CMK (cell line): ENCODE data around the gene SPINDOC.
"Not testable (repeated sequence)": the region's sequence is repeated elsewhere in the genome, so short reads cannot be mapped to it uniquely, and the experiment has no call there.

ENCODE experiments used
- DNase-seq: peaks from one replicate; pipeline ENCODE4 v3.0.0-alpha.2; 2010; ENCODE audit warnings: low read depth

SPINDOC gene

GRCh38 chr11:63791495-63792167 is 21.6 kb upstream of the SPINDOC start:
- no peak for DNase-seq

GRCh38 chr11:63793161-63793560 is 20.1 kb upstream of the SPINDOC start:
- no peak for DNase-seq

DNA sequence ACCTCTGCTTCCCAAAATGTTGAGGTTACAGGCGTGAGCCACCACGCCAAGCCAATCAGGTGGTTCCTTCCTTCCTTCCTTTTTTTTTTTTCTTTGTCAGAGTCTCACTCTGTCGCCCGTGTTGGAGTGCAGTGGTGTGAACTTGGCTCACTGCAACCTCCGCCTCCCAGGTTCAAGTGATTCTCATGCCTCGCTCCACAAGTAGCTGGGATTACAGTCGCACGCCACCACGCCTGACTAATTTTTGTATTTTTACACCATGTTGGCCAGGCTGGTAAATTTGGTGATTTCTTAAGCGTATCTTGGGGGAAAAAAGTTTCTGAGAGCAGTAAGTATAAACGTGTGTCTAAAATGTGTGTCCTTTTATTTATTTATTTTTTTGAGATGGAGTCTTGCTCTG is 18.2 kb upstream of the SPINDOC start:
- DNase-seq = no peak

- no peak for DNase-seq
These were observed 12.3 kb upstream of the SPINDOC start for GRCh38 chr11:63800921-63801320.

DNA sequence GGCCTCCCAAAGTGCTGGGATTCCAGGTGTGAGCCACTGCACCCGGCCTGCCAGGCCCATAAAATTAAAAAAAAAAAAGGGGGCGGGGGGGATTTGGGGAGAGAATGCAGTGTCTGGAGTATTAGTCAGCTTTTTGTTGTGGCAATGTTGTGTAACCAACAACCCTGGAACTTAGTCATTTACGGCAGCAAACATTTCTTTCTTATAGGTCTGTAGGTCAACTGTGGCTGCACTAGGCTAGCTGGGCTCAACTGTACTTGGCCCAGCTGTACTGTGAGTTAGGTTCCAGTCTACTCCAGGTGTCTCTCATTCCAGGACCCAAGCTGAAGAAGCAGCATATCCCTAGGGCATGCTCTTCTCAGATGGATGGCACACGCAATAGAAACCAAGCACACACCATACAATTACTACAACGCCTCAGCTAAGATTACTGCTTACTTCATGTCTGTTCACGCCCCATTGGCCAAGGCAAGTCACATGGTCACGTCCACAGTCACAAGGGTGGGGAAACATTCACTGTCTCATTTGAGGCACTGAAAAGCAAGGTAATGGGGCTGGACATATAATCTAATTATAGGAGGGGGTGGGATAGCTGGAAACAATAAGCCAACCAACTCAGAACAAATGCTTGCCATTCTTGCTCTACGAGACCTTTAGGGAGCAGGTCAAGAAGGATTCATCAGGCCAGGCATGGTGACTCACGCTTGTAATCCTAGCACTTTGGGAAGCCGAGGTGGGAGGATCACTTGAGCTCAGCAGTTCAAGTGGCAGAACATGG is 10.4 kb upstream of the SPINDOC start:
- no peak for DNase-seq

DNA sequence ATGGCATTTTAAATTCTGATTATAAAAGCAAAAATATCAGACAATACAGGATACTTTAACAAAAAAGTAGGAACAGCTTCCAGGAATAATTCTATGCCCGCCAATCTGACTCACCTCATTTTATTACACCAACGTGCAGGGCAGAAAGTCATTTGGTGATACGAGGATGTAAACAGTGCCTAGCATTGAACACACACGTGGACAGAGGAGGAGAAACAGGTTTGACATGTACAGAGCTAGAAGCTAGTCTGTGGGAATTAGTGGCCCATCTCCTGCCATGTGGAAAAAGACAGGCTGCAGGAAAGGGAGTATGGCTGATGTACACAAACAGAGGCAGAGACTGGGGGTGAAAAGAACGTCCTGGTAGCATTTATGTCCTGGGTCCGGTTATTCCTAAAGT is 9.0 kb upstream of the SPINDOC start:
- DNase-seq = no peak

GRCh38 chr11:63805844-63806415 is 7.3 kb upstream of the SPINDOC start:
- no peak for DNase-seq

GRCh38 chr11:63810383-63810782 is 2.9 kb upstream of the SPINDOC start:
- not testable (repeated sequence) for DNase-seq

DNA sequence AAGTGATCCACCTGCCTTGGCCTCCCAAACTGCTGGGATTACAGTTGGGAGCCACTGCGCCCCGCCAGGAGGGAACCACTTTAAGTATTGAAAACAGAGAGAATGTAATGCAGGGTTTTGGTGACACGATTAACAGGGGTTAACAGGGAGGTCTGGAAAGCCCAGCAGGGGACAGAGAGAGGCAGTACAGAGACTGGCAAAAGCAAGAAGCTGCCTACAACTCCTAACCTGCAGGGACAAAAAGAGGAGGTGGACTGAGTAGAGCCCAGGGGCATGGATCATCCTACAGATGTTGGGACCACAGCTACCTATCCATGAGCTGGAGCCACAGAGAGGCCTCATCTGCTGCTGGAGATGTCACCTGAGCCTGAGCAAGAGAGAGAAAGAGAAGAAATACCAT is 1.7 kb upstream of the SPINDOC start:
- no peak for DNase-seq

DNA sequence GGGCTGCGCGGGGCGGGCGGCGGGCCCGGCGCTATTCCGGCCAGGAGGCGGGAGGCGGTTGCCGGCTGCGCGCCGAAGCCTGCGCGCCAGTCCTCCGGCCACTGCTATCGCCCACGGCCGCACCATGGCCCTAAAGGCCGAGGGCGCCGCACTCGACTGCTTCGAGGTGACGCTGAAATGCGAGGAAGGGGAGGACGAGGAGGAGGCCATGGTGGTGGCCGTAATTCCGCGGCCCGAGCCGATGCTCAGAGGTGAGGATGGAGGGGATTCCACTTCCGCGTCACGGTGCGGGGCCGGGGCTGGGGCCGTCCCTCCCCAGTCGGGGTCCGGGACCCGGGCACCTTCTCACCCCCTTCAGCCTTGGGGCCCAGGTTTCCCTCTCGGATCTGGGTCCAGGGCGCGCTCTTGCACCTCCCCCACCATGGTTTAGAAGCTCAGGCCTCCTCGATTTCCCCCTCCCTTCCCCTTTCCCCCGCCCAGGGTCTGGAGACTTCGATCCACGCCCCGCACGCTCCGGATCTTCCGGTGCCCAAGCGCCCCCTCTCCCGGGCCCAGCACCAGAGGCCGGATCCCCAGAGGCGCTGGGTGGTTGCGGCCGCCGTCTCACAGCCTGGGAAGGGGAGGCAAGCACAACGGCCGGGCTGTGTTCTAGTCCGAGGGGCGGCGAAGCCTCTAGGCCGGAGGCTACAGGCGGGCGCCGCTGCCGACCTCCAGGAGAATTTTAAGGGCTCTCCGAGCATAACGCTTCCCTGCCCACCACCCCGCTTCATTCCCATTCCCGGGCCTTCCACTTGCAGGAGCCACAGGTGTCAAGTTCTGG is 517 bp downstream of the SPINDOC start:
- peak; percentile 46 for DNase-seq

DNA sequence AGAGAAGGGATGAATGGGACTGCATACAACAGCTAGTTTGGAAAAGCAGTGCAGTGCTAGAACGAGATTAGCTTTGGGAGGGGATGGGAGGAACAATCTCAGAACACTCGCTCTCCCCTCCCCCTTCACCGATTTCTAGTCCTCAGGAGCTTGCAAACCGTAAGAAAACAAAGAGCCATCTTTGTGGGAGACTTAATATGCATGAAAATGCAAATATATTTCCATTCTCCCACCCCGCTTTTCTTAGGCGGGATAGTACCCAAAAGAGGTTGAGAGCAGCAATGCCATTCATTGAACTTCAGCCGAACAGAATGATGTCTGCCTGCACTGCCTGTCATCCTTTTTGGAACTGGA is 1.1 kb downstream of the SPINDOC start:
- no peak for DNase-seq

GRCh38 chr11:63816166-63816565 is 2.9 kb downstream of the SPINDOC start:
- DNase-seq = no peak

GRCh38 chr11:63816732-63817131 is 3.5 kb downstream of the SPINDOC start:
- DNase-seq = no peak

GRCh38 chr11:63817758-63818498 is 4.7 kb downstream of the SPINDOC start:
- no peak for DNase-seq

DNA sequence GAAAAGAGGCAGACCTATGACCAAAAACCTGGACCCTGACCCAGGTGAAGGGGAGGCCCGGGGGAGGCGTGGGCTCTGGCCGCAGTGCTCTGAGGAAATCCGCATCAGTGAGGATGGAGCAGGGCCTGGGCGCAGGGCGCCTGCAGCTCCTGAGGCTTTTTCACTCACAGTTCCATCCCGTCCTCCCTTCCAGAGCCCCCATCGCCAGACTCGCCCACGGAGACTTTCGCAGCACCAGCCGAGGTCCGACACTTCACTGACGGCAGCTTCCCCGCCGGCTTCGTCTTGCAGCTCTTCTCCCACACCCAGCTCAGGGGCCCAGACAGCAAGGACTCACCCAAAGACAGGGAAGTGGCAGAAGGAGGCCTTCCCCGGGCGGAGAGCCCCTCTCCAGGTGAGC is 5.4 kb downstream of the SPINDOC start:
- no peak for DNase-seq

DNA sequence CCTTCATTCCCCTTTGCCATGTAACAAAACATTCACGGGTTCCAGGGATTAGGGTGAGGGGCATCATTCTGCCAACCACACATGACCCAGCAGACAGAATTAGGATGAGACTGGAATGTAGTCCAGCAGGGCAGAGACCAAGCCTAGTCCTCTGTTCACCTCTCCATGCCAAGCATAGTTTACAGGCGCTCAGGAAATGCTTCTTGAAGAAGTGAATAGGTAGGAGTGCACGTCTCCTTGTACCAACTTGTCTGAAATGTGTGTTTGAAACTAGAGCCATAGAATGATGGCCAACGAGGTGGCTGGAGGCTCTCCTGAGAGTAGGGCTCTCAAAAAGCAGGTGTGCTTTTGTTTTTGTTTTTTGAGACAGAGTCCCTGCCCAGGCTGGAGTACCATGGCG is 8.2 kb downstream of the SPINDOC start:
- DNase-seq = no peak

- no peak for DNase-seq
These were observed 13.4 kb downstream of the SPINDOC start for GRCh38 chr11:63826471-63827190.

DNA sequence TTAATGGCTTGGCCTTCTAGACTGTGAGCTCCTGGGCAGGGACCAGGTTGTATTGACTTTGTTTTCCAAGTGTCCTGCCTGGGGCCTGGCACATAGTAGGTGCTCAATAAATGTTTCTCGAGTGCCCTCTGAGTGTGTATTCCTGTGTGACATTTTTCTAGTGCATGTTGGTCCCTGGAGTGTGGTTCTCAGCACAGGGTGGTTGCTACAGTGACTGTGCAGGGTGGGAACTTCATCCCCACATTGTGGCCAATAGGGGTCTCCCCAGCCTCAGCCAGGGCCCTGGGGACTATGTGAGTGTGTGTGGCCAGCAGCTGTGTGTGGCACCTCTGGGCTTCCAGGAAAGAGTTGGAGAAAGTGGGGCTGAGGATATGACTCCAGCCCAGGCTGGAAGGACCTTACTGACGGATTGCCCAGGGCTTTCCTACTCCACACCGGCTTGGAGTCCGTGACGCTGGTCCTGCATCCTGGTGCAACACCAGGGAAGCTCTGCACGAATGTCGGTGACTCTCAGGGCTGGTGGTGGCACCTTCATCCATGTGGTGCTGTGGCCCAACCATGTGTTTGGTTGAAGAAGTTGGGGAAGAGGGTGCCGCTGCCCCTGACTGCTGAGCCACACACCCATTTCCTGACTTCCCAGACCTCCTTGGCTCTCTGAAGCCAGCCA is 16.7 kb downstream of the SPINDOC start:
- DNase-seq = no peak

DNA sequence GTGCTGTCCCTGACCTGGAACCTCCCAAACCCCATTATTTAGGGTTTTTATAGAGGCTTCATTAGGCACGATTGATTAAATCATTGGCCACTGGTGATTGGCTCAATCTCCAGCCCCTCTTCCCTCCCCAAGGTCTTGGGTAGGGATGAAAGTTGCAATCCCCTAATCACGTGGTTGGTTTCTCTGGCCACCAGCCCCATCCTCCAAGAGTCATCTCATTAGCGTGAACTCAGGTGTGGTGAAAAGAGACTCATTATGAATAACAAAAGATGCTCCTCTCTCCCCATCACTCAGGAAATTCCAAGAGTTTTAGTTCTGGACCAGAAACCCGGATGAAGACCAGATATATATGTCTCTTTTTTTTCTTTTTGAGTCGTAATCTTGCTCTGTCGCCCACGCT is 18.1 kb downstream of the SPINDOC start:
- no peak for DNase-seq

GRCh38 chr11:63832336-63832735 is 19.1 kb downstream of the SPINDOC start:
- no peak for DNase-seq

DNA sequence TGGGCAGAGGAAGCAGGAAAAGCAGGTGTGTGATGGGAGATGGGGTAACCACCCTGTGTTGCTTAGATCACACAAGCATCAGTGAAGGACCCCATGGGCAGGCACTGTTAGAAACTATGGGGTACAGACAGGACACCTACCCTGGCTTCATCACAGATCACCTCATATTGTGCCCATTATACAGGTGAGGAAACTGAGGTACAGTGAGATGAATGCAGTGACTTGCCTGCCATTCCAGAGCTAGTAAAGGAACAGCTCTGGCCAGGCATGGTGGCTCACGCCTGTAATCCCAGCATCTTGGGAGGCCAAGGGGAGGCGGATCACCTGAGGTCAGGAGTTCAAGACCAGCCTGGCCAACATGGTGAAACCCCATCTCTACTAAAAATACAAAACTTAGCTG is 19.8 kb downstream of the SPINDOC start:
- DNase-seq = no peak
